Stomach (tissue), 4 donors: ENCODE data around the gene TBC1D20.

ENCODE experiments used
- EP300 ChIP-seq: sonication (generic); formaldehyde crosslinking; IDR thresholded peaks from one replicate; pipeline ENCODE4 v1.6.1; 2017; ENCODE audit warnings: antibody characterized with exemption
- POLR2A ChIP-seq, 4 donors: fragments of 450-650 bp; IDR thresholded peaks; one replicate each; pipeline ENCODE4 v1.6.1; 2016; ENCODE audit warnings: antibody characterized with exemption in 4 of 4, control low read depth in 2 of 4, mild to moderate bottlenecking in 1 of 4, moderate library complexity in 1 of 4
- POLR2AphosphoS5 ChIP-seq, 3 donors: sonication (generic); formaldehyde crosslinking; IDR thresholded peaks; one replicate each; pipeline ENCODE4 v1.6.1; 2016; ENCODE audit warnings: antibody characterized with exemption in 3 of 3
- TF ChIP-seq, protein P1 (sequence below), 7 experiments: fragments of 450-650 bp in 4 of 7; fragments of 200-600 bp in 3 of 7; sonication (generic) in 3 of 7; IDR thresholded peaks; one replicate each; pipeline ENCODE4 v1.5.1; 2016 to 2019; ENCODE audit warnings: antibody characterized with exemption in 7 of 7, control low read depth in 2 of 7, mild to moderate bottlenecking in 1 of 7

DNA sequence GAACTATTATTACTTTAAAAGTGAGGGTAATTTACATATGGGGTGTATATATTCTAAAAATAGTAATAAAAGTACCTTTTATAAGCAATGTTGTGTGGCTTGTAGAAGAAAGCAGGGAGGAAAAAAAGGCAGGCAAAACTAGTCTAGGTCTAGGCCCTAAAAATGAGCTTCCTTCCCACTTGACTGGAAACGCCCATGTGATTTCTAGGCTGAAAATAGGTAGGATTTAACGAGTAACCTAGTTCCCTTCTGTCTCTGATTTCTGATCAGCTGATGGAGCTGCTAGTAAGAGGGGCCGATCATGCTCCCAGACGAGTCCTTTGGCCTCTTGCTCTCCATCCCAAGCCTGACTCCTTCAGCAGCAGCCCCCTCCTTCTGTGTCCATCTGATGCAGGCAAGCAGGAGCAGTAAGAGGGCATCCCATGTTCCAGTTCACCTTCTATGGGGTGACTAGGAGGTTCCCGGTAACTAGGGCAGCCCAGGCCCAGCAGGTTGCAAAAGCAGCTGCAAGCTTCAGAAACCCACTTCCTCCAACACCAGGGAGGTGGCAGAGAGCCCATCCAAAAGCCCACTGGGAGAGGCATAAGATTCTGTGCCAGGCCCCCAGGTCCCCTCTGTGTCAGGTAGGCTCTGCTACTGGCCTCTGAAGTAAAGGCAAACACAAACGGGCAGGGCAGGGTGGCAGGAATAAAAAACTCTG is 24.4 kb downstream of the TBC1D20 start:
- TF ChIP-seq, protein P1, sequence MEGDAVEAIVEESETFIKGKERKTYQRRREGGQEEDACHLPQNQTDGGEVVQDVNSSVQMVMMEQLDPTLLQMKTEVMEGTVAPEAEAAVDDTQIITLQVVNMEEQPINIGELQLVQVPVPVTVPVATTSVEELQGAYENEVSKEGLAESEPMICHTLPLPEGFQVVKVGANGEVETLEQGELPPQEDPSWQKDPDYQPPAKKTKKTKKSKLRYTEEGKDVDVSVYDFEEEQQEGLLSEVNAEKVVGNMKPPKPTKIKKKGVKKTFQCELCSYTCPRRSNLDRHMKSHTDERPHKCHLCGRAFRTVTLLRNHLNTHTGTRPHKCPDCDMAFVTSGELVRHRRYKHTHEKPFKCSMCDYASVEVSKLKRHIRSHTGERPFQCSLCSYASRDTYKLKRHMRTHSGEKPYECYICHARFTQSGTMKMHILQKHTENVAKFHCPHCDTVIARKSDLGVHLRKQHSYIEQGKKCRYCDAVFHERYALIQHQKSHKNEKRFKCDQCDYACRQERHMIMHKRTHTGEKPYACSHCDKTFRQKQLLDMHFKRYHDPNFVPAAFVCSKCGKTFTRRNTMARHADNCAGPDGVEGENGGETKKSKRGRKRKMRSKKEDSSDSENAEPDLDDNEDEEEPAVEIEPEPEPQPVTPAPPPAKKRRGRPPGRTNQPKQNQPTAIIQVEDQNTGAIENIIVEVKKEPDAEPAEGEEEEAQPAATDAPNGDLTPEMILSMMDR (IDR thresholded peaks at IDR 0.05), result no peak
- no peak for TF ChIP-seq EP300
- TF ChIP-seq POLR2AphosphoS5 (IDR thresholded peaks at IDR 0.05), result no peak
- no peak for TF ChIP-seq POLR2A (IDR thresholded peaks at IDR 0.05)
